GM12872 (cell line): Measurements from ENCODE around the gene DNAJC5.
A peak's percentile ranks its signal among the peaks of the same experiment; 100 is the strongest.

Experiments used
- TF ChIP-seq, protein P1 (sequence below): IDR thresholded peaks from 3 replicates; pipeline ENCODE4 v1.5.1; 2011; ENCODE audit warnings: low read depth, mild to moderate bottlenecking, low read length, moderate library complexity; ENCODE audit not compliant: insufficient read depth

DNAJC5 gene

DNA sequence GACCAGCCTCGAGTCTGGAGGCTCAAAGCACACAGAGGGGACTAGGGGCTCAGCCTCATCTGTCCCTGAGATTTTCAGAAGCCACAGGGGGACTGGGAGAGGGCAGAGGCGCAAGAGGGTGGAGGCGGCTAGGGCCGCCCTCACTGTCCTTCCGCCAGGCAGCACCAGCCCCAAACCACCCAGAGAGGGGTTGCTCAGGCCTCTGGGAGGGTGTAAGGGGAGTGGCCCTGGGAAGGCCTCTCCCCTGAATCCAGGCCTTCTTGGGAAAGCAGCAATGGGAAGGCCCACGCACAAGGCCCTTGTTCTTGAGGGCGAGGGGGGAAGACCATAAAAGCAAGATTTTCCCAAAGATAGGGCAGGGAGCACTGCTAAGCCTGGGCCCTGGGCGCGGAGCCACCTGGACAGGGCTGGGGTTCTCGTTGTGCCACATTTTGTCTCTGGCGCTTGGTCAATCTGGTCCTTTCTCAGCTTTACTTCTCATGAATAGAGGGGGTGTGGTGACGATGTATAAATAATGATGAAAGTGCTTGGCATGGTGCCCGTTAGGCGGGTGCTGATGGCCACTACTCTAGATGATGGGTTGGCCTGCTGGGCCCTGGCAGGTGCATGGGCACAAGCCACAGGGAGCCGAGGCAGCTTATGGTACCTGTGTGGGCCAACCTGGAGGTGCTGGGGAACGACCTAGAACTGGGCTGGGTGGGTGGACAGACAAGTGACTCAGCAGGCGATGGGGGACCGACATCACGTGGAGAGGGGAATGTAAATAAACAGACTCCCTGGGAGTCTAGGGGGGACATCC is 79.7 kb downstream of the DNAJC5 start:
- TF ChIP-seq, protein P1, sequence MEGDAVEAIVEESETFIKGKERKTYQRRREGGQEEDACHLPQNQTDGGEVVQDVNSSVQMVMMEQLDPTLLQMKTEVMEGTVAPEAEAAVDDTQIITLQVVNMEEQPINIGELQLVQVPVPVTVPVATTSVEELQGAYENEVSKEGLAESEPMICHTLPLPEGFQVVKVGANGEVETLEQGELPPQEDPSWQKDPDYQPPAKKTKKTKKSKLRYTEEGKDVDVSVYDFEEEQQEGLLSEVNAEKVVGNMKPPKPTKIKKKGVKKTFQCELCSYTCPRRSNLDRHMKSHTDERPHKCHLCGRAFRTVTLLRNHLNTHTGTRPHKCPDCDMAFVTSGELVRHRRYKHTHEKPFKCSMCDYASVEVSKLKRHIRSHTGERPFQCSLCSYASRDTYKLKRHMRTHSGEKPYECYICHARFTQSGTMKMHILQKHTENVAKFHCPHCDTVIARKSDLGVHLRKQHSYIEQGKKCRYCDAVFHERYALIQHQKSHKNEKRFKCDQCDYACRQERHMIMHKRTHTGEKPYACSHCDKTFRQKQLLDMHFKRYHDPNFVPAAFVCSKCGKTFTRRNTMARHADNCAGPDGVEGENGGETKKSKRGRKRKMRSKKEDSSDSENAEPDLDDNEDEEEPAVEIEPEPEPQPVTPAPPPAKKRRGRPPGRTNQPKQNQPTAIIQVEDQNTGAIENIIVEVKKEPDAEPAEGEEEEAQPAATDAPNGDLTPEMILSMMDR: no peak

DNA sequence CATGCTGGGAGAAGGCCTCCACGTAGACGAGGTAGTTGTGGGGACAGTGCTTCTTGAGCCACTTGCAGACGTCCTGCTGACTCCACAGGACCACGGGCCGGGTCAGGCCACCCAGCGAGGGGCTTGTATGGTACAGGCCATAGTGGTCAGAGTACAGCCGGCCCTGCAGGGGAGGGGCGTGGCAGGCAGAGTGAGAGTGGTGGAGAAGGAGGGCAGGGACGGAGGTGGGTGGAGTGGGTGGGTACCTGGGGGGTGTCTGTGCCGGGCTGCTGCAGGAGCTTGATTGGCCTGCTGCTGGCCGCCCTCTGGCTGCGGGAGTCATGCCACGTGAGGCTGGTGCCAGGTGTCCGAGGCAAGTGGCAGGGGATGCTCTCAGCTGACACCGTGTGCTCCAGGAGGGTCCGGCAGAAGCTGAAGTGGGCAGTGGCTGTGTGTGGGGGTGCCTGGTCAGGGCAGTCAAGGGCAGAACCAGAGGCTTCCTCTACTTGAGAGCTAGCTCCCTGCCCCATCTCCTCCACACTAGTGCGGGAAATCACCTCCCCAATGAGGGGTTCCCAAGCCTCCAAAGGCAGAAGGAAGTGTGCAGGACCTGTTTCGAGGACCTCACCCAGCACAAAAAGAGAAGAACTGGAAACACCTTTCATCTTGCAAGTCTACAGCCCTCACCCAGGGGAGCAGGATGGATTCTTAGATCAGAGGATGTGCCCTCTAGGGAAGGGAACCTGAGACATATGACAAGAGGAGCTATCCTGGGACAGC is 82.2 kb downstream of the DNAJC5 start:
- TF ChIP-seq, protein P1: no peak

DNA sequence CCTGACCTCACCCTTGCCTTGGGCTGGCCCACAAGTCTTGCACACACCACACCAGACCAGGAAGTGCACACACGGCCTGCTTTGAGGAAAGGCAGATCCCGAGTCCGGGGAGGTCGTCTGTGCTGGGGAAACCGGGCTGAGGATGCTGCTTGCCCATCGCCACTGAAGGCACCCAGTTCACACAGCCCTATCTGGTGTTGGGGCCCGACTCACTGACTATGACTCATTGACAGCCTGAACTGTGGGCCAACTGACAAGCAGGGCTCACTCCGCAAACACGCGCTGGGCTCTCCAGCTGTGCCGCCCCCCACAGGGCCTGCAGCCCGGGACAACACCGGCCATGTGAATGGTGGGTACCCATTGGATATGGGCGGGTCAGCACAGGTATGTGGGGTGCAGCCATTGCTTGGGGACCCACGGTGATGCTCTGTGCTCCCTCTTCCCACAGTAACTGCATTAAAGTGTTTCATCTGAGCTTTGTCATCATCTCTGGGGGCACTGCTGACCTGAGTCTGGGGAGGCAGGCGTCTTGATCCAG is 82.9 kb downstream of the DNAJC5 start:
- TF ChIP-seq, protein P1: no peak

DNA sequence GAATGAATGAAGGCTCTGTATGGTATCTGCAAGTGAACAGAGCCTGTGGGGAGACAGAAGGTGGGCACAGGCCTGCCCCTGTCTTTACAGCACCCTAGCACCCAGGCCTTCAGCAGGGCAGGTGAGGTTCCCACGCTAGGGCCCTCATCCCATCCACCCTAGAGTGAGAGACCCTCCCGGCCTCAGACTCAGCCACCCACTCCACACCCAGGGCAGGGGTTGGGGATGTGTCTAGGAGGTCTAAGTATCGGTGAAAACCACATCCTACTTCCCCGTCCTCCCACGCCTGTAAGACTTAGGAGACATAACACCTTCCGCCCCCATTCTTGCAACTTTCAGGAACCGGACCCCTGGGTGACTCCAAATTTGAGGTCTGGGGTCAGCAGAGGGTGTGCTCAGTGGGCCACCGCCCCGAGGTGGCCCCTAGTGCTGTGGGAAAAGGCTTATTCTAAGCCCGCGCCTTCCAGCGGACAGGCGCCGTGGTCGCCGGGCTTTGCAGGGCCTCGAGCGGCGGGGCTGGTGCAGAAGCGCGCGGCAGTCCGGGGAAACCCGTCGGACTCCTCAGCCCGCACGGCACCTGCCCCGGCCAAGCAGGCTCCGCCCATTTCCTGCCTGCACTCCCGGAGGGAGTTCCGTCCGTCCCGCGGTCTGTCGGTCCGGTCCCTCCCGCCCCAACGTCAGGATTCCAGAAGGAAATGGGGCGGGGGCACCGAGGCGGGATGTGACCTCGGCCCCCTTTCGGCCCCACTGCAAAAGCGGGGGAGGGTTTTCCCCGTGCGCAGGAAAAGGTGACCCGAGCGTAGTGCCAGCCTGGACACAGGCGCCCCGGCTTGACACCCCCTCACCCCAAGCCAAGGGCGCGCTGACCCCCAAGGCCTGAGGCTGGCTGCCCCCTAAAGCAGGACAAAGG is 83.6 kb downstream of the DNAJC5 start:
- TF ChIP-seq, protein P1: no peak

DNA sequence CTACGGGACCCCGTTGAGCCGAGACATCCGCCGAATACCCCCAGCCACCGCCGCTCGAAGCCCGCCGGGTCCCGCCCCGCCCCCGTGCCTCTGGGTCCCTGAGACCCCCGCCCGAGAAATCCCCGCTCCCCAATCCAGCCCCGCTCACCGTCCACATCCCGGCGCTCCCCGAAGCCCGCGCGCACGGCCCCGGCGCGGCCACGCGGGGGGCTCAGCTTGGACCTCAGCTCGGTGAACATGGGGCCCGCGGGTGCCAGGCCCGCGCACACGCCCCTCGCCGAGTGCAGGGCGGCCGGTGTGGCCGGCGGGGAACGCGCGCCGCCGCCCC is 84.3 kb downstream of the DNAJC5 start:
- TF ChIP-seq, protein P1: no peak

DNA sequence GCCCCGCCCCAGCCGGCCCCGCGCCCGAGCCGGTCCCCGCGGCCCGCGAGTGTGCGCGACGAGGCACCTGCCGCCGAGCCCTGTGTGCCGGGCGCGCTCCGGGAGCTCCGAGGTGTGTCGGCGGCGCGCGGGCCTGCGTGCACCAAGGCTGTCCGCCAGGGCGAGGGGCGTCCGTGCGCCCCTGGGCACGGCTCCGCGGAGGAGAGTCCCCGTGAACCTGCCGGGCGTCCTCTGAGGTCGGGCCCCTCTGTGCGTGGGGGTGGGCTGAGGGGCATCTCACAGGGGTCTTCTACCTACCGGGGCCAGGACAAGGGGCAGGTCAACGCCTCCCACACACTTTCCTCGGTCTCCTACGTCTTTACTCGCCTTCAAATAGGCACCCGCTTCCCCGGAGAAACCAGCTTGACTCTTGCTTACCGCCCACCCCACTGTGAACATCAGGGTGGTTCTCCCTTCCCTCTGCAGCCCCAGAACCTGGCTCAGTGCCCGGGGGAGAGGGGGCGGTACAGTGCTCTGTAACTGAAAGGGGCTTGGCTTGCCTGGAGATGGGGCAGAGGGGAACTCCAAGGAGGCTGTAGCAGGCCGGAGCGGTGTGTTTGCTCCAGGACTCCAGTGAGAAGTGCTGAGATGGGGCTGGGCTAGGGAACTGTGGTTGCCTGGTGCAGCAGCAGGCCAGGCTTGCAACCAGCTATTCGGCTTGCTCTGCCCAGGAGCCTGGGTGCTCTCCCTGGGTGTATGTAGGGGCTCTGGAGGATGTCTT is 84.8 kb downstream of the DNAJC5 start, which contains the start of gene SAMD10:
Gene SAMD10 (minus strand): TSS at position 86 of the 760 bp plus-strand sequence. CDS start 175 bp downstream, outside the sequence.
- TF ChIP-seq, protein P1: peak; percentile 42; the same call in 2 of the 3 replicates
